Activated CD4-positive, alpha-beta T cell treated with anti-CD3 and anti-CD28 coated beads, Interleukin-2, amount 10 ng/mL, durations not matched to agents 7 days and 5 days (primary cell): Measurements from ENCODE around the gene ANKRD42. TPM values are rescaled to one million over a fixed set of nuclear protein-coding genes. Genes with fewer than 3 reads are reported as not detected.
A peak's percentile ranks its signal among the peaks of the same experiment; 100 is the strongest.

Source experiments
- CTCF ChIA-PET: fragments of 350-600 bp; sonication (Branson Sonifier 250); formaldehyde crosslinking; loops from one replicate; lab custom pipeline; 2021; ENCODE audit warnings: antibody characterized with exemption; lab: Charles Lee
- POLR2A ChIA-PET: fragments of 350-600 bp; sonication (Branson Sonifier 250); formaldehyde crosslinking; loops from one replicate; lab custom pipeline; 2021; ENCODE audit warnings: antibody characterized with exemption; lab: Charles Lee
- DNase-seq: peaks from one replicate; pipeline ENCODE4 v3.0.0-alpha.2; 2020
- H3K27ac Mint-ChIP-seq: one replicate; pipeline ENCODE4 v1.8.0; 2021; ENCODE audit warnings: mild to moderate bottlenecking, moderate library complexity, mixed read lengths
- H3K27me3 Mint-ChIP-seq: one replicate; pipeline ENCODE4 v1.8.0; 2021; ENCODE audit warnings: mixed read lengths
- H3K36me3 Mint-ChIP-seq: one replicate; pipeline ENCODE4 v1.8.0; 2021; ENCODE audit warnings: low read depth, mixed read lengths
- H3K4me1 Mint-ChIP-seq: one replicate; pipeline ENCODE4 v1.8.0; 2021; ENCODE audit warnings: mixed read lengths
- H3K4me3 Mint-ChIP-seq: one replicate; pipeline ENCODE4 v1.8.0; 2021; ENCODE audit warnings: mild to moderate bottlenecking, moderate library complexity, mixed read lengths
- H3K9me3 Mint-ChIP-seq: one replicate; pipeline ENCODE4 v1.8.0; 2021; ENCODE audit warnings: mixed read lengths
- total RNA-seq, 2 experiments: library from RNA; stranded (reverse); gene quantifications; one replicate each; pipeline ENCODE4 v1.2.3, GENCODE V29; 2021

Gene ANKRD42
- 1 to 10 TPM; 1.8 to 2.2 TPM for total RNA-seq

- Mint-ChIP-seq H3K4me1 (peaks cover 35% of the 10 kb centered on the region), H3K27me3 (no peaks in the 10 kb centered on the region), H3K9me3 (no peaks in the 10 kb centered on the region), H3K36me3 (peaks cover 14% of the 10 kb centered on the region), H3K27ac (peak within 1 kb of the TSS; percentile 94), H3K4me3 (peak within 1 kb of the TSS; percentile 96)
- peak; percentile 91 for DNase-seq
- CTCF ChIA-PET = interaction anchor here (0.5 to 1.5 kb wide), 3 partner anchors 9 to 30 kb away, joined by 3 to 4 read pairs (median 3); no protein-coding TSS in a partner anchor
- POLR2A ChIA-PET = interaction anchor here (0.6 kb wide), 1 partner anchor 53 kb away, joined by 3 read pairs; no protein-coding TSS in a partner anchor
Observed at GRCh38 chr11:83193315-83194280, at the start of gene ANKRD42. Gene ANKRD42 (plus strand): TSS chr11:83193712. CDS start chr11:83194671, 959 bp downstream.

- no peak for DNase-seq
- ChIA-PET POLR2A (no interaction called here), CTCF (interaction anchor here (1.3 to 1.7 kb wide), 2 partner anchors 9 to 12 kb away, joined by 3 to 4 read pairs; no protein-coding TSS in a partner anchor)
- H3K27me3 Mint-ChIP-seq = peaks cover 5% of the 10 kb centered on the region
- no peak overlapping the region for H3K27ac Mint-ChIP-seq
- no peaks in the 10 kb centered on the region for H3K9me3 Mint-ChIP-seq
- no peaks in the 10 kb centered on the region for H3K36me3 Mint-ChIP-seq
- no peak overlapping the region for H3K4me3 Mint-ChIP-seq
- no peaks in the 10 kb centered on the region for H3K4me1 Mint-ChIP-seq
Observed at GRCh38 chr11:83147895-83148294, 45.6 kb upstream of the ANKRD42 start.

DNA sequence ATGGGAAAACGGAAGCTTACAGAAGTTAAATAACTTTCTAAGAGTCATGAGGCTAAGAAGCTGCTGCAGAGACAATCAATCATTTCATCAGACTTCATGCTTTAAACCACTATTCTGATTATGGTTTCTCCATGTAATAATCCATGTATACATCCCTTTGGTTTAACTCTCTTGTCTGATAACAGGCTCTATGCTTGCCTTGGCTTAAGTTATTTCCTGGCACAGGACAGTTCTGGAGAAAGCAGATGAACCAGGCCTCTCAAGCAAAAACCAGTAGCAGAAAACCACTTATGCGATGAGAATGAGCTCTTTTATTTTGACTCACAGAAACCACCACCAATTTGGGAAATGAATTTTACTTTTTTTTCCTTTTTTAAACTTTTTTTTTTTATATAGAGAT lies 43.1 kb upstream of the ANKRD42 start:
- Mint-ChIP-seq H3K36me3 (no peaks in the 10 kb centered on the region), H3K27ac (no peak overlapping the region), H3K27me3 (peaks cover 3% of the 10 kb centered on the region), H3K9me3 (no peaks in the 10 kb centered on the region), H3K4me3 (no peak overlapping the region), H3K4me1 (peaks cover 7% of the 10 kb centered on the region)
- POLR2A ChIA-PET = no interaction called here
- CTCF ChIA-PET = interaction anchor here (0.6 kb wide), 2 partner anchors 314 to 1648 kb away, joined by 3 read pairs; no protein-coding TSS in a partner anchor
- DNase-seq = no peak

DNA sequence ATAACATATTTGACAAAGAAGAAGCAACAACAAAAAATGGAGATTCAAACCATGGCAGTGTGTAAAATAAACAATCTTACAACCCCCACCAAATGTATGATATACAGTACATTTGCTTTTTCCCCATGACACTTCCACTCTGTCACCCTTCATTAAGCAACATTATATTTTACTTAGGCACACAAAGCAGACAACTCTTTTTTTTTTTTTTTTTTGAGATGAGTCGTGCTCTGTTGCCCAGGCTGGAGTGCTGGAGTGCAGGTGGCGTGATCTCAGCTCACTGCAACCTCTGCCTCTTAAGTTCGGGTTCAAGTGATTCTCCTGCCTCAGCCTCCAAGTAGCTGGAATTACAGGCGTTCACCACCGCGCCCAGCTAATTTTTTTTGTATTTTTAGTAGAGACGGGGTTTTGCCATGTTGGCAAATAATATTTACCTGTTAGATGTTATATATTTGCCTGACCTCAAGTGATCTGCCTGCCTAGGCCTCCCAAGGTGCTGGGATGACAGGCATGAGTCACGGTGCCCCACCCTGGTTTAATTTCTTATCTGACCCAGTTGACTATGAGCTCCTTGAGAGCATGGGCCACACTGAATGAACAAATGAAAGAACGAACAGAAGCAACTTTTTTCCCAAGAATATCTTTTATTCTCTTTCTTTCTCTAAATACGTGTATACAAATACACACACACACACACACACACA lies 42.1 kb upstream of the ANKRD42 start:
- Mint-ChIP-seq H3K4me3 (no peak overlapping the region), H3K27ac (no peak overlapping the region), H3K36me3 (no peaks in the 10 kb centered on the region), H3K9me3 (no peaks in the 10 kb centered on the region), H3K27me3 (peaks cover 3% of the 10 kb centered on the region), H3K4me1 (peaks cover 10% of the 10 kb centered on the region)
- no peak for DNase-seq
- ChIA-PET CTCF (interaction anchor here (0.8 kb wide), 1 partner anchor 250 kb away, joined by 3 read pairs; the partner anchor contains the start of gene DDIAS), POLR2A (no interaction called here)

DNA sequence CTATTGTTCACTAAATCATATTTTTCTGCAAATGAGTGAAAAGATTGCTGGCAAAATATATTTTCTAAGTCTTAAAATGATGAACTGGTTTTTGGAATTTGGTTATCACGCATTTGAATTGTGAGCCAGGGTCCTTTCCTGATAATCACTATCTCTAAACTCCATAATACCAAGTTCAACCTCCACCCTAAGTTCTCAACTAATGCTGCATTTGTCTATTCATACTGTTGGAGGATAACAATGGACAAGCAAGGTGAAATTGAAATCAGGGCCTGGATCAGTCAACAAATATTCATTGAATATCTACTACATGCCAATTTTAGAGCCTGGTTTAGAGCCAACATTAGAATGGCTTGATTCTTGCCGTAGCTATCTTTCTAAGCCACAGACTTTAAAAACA lies 41.2 kb upstream of the ANKRD42 start:
- peaks cover 10% of the 10 kb centered on the region for H3K4me1 Mint-ChIP-seq
- H3K27ac Mint-ChIP-seq = no peak overlapping the region
- no peaks in the 10 kb centered on the region for H3K9me3 Mint-ChIP-seq
- H3K4me3 Mint-ChIP-seq = no peak overlapping the region
- no peak for DNase-seq
- peaks cover 2% of the 10 kb centered on the region for H3K36me3 Mint-ChIP-seq
- POLR2A ChIA-PET = no interaction called here
- peaks cover 3% of the 10 kb centered on the region for H3K27me3 Mint-ChIP-seq
- CTCF ChIA-PET = no interaction called here

DNA sequence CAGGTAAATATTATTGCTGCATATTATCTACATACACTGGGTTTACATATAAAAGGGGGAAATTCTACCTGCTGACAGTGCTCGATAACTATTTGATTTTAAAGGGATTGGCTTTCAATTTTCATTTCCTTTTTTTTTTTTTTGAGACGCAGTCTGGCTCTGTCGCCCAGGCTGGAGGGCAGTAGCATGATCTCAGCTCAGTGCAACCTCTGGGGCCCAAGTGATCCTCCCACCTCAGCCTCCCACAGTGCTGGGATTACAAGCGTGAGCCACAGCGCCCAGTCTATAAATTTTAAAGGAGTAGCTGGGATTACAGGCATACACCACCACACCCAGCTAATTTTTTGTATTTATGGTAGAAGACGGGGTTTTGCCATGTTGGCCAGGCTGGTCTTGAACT lies 39.7 kb upstream of the ANKRD42 start:
- H3K4me1 Mint-ChIP-seq = peaks cover 10% of the 10 kb centered on the region
- DNase-seq = no peak
- no peak overlapping the region for H3K4me3 Mint-ChIP-seq
- H3K9me3 Mint-ChIP-seq = no peaks in the 10 kb centered on the region
- H3K27me3 Mint-ChIP-seq = no peaks in the 10 kb centered on the region
- ChIA-PET CTCF (no interaction called here), POLR2A (no interaction called here)
- no peak overlapping the region for H3K27ac Mint-ChIP-seq
- peaks cover 15% of the 10 kb centered on the region for H3K36me3 Mint-ChIP-seq

- Mint-ChIP-seq H3K4me1 (peaks cover 28% of the 10 kb centered on the region), H3K27ac (peak overlapping the region; percentile 100), H3K4me3 (peak overlapping the region; percentile 99), H3K9me3 (no peaks in the 10 kb centered on the region), H3K36me3 (peaks cover 38% of the 10 kb centered on the region), H3K27me3 (no peaks in the 10 kb centered on the region)
- peak; percentile 98 for DNase-seq
- ChIA-PET CTCF (interaction anchor here (0.6 to 1.7 kb wide), 6 partner anchors 9 to 246 kb away, joined by 3 to 4 read pairs (median 3); partner anchors contain the start of gene RAB30), POLR2A (interaction anchor here (0.6 to 1.4 kb wide), 5 partner anchors 74 to 255 kb away, joined by 3 to 5 read pairs (median 3); partner anchors contain the start of genes DDIAS and RAB30)
Observed at GRCh38 chr11:83156144-83156995, 37.1 kb upstream of the ANKRD42 start.

- ChIA-PET CTCF (interaction anchor here (0.8 to 1.1 kb wide), 3 partner anchors 15 to 247 kb away, joined by 3 to 4 read pairs (median 3); partner anchors contain the start of gene RAB30), POLR2A (interaction anchor here (0.6 to 1.4 kb wide), 3 partner anchors 85 to 256 kb away, joined by 3 to 5 read pairs (median 3); partner anchors contain the start of genes DDIAS and RAB30)
- Mint-ChIP-seq H3K4me3 (peak within 1 kb of the TSS; percentile 99), H3K27ac (peak within 1 kb of the TSS; percentile 100), H3K4me1 (peaks cover 35% of the 10 kb centered on the region), H3K9me3 (no peaks in the 10 kb centered on the region), H3K36me3 (peaks cover 45% of the 10 kb centered on the region), H3K27me3 (no peaks in the 10 kb centered on the region)
- no peak for DNase-seq
Observed at GRCh38 chr11:83156996-83157593, 36.4 kb upstream of the ANKRD42 start, which contains the start of gene PCF11. Gene PCF11 (plus strand): TSS chr11:83157131. CDS start chr11:83157440, 309 bp downstream.

- DNase-seq = peak; percentile 55
- no peaks in the 10 kb centered on the region for H3K27me3 Mint-ChIP-seq
- CTCF ChIA-PET = interaction anchor here (0.8 to 1.0 kb wide), 2 partner anchors 16 to 86 kb away, joined by 3 read pairs; partner anchors contain the start of gene RAB30
- peak overlapping the region; percentile 100 for H3K27ac Mint-ChIP-seq
- peaks cover 46% of the 10 kb centered on the region for H3K36me3 Mint-ChIP-seq
- POLR2A ChIA-PET = interaction anchor here (1.3 kb wide), 1 partner anchor 256 kb away, joined by 5 read pairs; the partner anchor contains the start of gene DDIAS
- no peaks in the 10 kb centered on the region for H3K9me3 Mint-ChIP-seq
- peaks cover 42% of the 10 kb centered on the region for H3K4me1 Mint-ChIP-seq
- H3K4me3 Mint-ChIP-seq = peak overlapping the region; percentile 99
Observed at GRCh38 chr11:83157594-83158356, 35.7 kb upstream of the ANKRD42 start.

GRCh38 chr11:83158357-83158786 lies 35.1 kb upstream of the ANKRD42 start:
- Mint-ChIP-seq H3K4me3 (peak overlapping the region; percentile 99), H3K27me3 (no peaks in the 10 kb centered on the region), H3K4me1 (peaks cover 45% of the 10 kb centered on the region), H3K9me3 (no peaks in the 10 kb centered on the region), H3K27ac (peak overlapping the region; percentile 100), H3K36me3 (peaks cover 49% of the 10 kb centered on the region)
- CTCF ChIA-PET = interaction anchor here (0.6 kb wide), 1 partner anchor 38 kb away, joined by 3 read pairs; no protein-coding TSS in a partner anchor
- POLR2A ChIA-PET = no interaction called here
- no peak for DNase-seq
